HG03066 (cell line): ENCODE data around the gene FOXS1.
"Not testable (repeated sequence)": the region's sequence is repeated elsewhere in the genome, so short reads cannot be mapped to it uniquely, and the experiment has no call there.

ENCODE experiments used
- ATAC-seq: cut with Tn5 transposase; IDR thresholded peaks from one replicate; pipeline ENCODE4 v1.9.1; 2021; ENCODE audit warnings: low read depth; ENCODE audit not compliant: unreplicated experiment

Gene FOXS1

GRCh38 chr20:31840906-31841816, 4.2 kb downstream of the FOXS1 start:
- no peak for ATAC-seq

- no peak for ATAC-seq
Measured at GRCh38 chr20:31839782-31840487, 5.5 kb downstream of the FOXS1 start.

GRCh38 chr20:31838646-31839292, 6.6 kb downstream of the FOXS1 start:
- no peak for ATAC-seq

GRCh38 chr20:31837896-31838397, 7.5 kb downstream of the FOXS1 start:
- ATAC-seq = no peak

- ATAC-seq = no peak
Measured at GRCh38 chr20:31836853-31837608, 8.4 kb downstream of the FOXS1 start.

- peak; percentile 69 for ATAC-seq
Measured at GRCh38 chr20:31835977-31836852, 9.2 kb downstream of the FOXS1 start.

- ATAC-seq = no peak
Measured at GRCh38 chr20:31835554-31835953, 9.8 kb downstream of the FOXS1 start.

- ATAC-seq = no peak
Measured at GRCh38 chr20:31833931-31834521, 11.4 kb downstream of the FOXS1 start.

- ATAC-seq = no peak
Measured at GRCh38 chr20:31833130-31833930, 12.1 kb downstream of the FOXS1 start.

- ATAC-seq = no peak
Measured at GRCh38 chr20:31831771-31832306, 13.6 kb downstream of the FOXS1 start.

- ATAC-seq = no peak
Measured at GRCh38 chr20:31831211-31831610, 14.2 kb downstream of the FOXS1 start.

- ATAC-seq = no peak
Measured at GRCh38 chr20:31830406-31830981, 14.9 kb downstream of the FOXS1 start.

- no peak for ATAC-seq
Measured at GRCh38 chr20:31829731-31830130, 15.7 kb downstream of the FOXS1 start.

GRCh38 chr20:31828016-31828415, 17.4 kb downstream of the FOXS1 start:
- ATAC-seq = not testable (repeated sequence)

GRCh38 chr20:31827059-31827458, 18.3 kb downstream of the FOXS1 start:
- no peak for ATAC-seq

- ATAC-seq = no peak
Measured at GRCh38 chr20:31826074-31826473, 19.3 kb downstream of the FOXS1 start.

- ATAC-seq = no peak
Measured at GRCh38 chr20:31824554-31825313, 20.7 kb downstream of the FOXS1 start.
